A549 treated with dexamethasone at 1 μM for 4 hours (cell line): ENCODE measurements around the gene ARMH1. TPM values are rescaled to one million over a fixed set of nuclear protein-coding genes. Genes with fewer than 3 reads are reported as not detected.

Experiments
- total RNA-seq: library from RNA; stranded (reverse); fragments of 200-300 nt; extraction: Qiagen RNA extraction; gene quantifications from 5 replicates; pipeline ENCODE4 v1.2.3, GENCODE V29; 2022

The ARMH1 gene
- total RNA-seq, result 0.35 to 1.2 TPM (median 0.71 TPM) in 5 replicates

DNA sequence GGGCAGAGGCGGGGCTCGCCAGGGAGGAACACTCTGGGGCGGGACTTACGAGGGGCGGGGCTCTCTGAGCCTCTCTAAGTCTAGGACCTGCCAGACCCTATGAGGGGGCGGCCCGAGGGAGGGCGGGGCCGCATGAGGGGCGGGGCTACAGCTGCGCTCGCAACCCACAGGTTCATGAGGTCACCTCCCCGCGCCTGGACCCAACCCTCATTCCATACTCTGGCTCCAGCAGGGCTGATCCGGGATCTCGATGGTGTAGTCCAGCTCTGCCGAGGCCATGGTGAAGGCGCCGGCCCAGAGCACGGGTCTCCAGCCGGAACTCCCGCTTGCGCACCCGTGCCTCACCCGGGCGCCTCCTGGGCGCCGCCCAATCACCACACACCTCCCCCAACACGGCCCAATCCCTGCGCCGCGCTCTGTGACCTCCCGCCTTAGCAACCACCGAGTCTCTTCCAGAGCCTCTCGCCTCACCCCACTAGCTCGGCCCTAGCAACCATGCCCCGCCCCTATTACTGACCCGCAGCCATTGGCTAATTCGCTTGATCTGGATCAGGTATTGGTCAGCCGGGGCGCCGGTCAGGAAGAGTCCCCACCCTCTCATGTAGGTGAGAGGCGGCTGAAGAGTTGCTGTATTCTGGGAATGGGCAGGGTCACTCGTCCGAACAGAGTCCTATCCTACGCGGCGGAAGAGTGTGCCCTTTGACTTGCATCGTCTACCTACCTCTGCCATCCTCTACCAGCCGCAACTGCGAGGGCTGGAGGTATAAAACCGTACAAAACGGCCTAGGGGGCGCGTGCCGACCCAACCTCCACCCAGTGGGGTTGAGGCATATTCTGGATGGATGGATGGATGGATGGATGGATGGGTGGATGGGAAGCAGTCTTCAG lies at the start of gene ARMH1, which contains the start of gene TMEM53:
TSS of gene ARMH1 (plus strand) at position 602 of the 888 bp plus-strand sequence. CDS start 14,984 bp downstream, outside the sequence.
TSS of gene TMEM53 (minus strand) at position 369 of the 888 bp plus-strand sequence. CDS start at position 279, 90 bp downstream.

DNA sequence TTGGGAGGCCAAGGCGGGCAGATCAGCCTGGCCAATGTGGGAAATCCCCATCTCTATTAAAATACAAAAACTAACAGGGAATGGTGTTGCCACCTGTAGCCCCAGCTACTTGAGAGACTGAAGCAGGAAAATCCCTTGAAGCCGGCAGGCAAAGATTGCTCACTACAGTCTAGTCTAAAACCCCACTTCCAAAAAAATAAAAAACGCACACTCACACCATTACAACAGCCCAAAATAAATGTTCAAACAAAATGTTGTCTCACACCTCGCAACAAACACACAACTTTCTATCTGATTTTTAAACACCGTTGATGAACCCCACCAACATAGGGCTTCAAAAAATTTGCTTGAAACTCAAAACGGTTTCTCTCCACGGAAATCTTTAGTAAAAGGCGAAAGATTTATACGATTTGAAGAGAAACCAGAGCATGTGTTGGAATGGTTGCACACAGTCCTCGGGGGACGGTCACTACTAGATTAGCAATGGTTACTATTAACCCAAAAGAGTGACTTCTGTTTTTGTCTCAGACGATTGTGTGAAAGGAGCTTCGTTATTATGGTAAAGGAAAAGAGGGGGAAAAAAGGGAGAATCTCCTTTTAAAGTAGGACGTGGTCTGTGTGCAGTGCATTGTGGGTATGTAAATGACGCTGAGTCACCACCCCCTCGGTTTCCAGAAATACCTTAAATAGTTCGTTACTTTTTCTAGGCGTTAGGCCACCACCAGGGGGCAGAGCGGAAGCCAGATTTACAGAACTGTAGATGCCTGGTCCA lies 56.4 kb downstream of the ARMH1 start, which contains the start of gene RNU5D-1:
TSS of gene RNU5D-1 (minus strand) at position 430 of the 772 bp plus-strand sequence.

DNA sequence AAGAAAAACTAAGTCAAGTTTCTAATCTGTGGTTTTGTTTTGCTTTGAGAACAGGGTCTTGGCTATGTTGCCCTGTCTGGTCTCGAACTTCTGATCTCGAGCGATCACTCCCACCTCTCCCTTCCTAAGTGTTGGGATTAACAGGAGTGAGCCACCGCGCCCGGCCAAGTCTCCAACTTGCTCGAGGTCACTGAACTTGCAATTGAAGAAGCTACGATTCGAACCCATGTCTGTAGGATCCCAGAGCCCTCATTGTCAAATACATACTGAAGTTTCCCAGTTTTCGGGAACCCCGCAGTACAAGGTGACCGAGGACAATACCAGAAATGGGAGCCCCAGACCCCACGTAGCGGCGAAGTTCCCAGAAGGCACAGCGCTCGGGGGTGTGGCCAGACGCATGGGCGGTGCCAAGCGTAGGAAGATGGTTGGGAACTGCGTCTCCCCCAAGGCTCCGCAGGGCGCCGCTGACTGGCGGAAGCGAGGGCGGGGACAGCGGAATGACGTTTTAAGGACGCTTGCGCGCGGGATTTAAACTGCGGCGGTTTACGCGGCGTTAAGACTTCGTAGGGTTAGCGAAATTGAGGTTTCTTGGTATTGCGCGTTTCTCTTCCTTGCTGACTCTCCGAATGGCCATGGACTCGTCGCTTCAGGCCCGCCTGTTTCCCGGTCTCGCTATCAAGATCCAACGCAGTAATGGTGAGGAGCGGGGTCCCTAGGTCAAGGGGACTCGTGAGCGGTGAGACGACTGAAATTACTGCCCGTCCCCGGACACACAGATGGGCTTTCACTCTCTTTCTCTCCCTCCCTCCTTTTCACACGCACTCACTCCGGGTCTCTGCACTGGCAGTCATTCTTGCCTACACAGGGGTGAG lies 65.0 kb downstream of the ARMH1 start, which contains the start of gene KIF2C:
TSS of gene KIF2C (plus strand) at position 531 of the 872 bp plus-strand sequence. CDS start at position 627, 96 bp downstream.

Other genes with a start within 250 kb of the ARMH1 start
- gene TMEM53, start 233 bp upstream of the ARMH1 start, total RNA-seq, result 4.5 to 8.7 TPM (median 8.0 TPM) in 5 replicates
- gene RNU5D-1, start 56.5 kb downstream of the ARMH1 start, total RNA-seq, result not detected in 5 replicates
- 31.9 to 38.9 TPM (median 36.7 TPM) in 5 replicates for gene KIF2C, start 65.1 kb downstream of the ARMH1 start, total RNA-seq
- 1,410 to 1,585 TPM (median 1,417 TPM) in 5 replicates for gene RPS8, start 100.8 kb downstream of the ARMH1 start, total RNA-seq
- 0.23 to 0.45 TPM (median 0.36 TPM) in 5 replicates for gene BEST4, start 113.5 kb downstream of the ARMH1 start, total RNA-seq
- gene PLK3, start 125.7 kb downstream of the ARMH1 start, total RNA-seq, result 10.7 to 15.3 TPM (median 15.2 TPM) in 5 replicates
- 0.38 to 0.73 TPM (median 0.53 TPM) in 4 of 5 replicates, not detected in the other for gene DYNLT4, start 132.6 kb downstream of the ARMH1 start, total RNA-seq
- gene BTBD19, start 133.8 kb downstream of the ARMH1 start, total RNA-seq, result 1.4 to 3.4 TPM (median 2.6 TPM) in 5 replicates
- gene PTCH2, start 168.5 kb downstream of the ARMH1 start, total RNA-seq, result 0.12 to 0.26 TPM (median 0.17 TPM) in 5 replicates